Lung (tissue), 12 donors: ENCODE data around the gene CABP4. TPM values are rescaled to one million over a fixed set of nuclear protein-coding genes. Genes with fewer than 3 reads are reported as not detected.
A peak's percentile ranks its signal among the peaks of the same experiment; 100 is the strongest.

Experiments
- ATAC-seq: fragments of 200-7000 bp; cut with Tn5 transposase; one replicate; pipeline ENCODE4 v1.9.1; 2020; ENCODE audit warnings: moderate number of reproducible peaks; ENCODE audit not compliant: insufficient read depth, low FRiP score
- DNase-seq, 3 donors: peaks; one replicate each; pipeline ENCODE4 v3.0.0-alpha.2; 2013 to 2017
- H3K27ac ChIP-seq, 2 donors: one replicate each; pipeline ENCODE4 v1.5.1; 2013; ENCODE audit warnings: mild to moderate bottlenecking in 2 of 2, moderate library complexity in 2 of 2, control low read depth in 1 of 2, inconsistent platforms in 1 of 2, low read depth in 1 of 2, low read length in 1 of 2
- H3K27me3 ChIP-seq, 3 donors: one replicate each; pipeline ENCODE4 v1.5.1; 2013; ENCODE audit warnings: low read length in 2 of 3; ENCODE audit not compliant: control insufficient read depth in 3 of 3, insufficient read depth in 3 of 3
- H3K36me3 ChIP-seq, 4 donors: one replicate each; pipeline ENCODE4 v1.5.1; 2013; ENCODE audit warnings: low read length in 4 of 4, mild to moderate bottlenecking in 1 of 4, moderate library complexity in 1 of 4; ENCODE audit not compliant: control insufficient read depth in 4 of 4, insufficient read depth in 4 of 4
- H3K4me1 ChIP-seq, 5 donors: one replicate each; pipeline ENCODE4 v1.5.1; 2013; ENCODE audit warnings: low read length in 5 of 5, mild to moderate bottlenecking in 2 of 5, moderate library complexity in 1 of 5; ENCODE audit not compliant: control insufficient read depth in 5 of 5, insufficient read depth in 5 of 5
- H3K4me3 ChIP-seq: one replicate; pipeline ENCODE4 v1.5.1; 2013; ENCODE audit warnings: mild to moderate bottlenecking, control low read depth, moderate library complexity
- H3K9ac ChIP-seq, 2 donors: one replicate each; pipeline ENCODE4 v1.5.1; 2013; ENCODE audit warnings: low read length in 2 of 2, control low read depth in 1 of 2; ENCODE audit not compliant: insufficient read depth in 1 of 2
- H3K9me3 ChIP-seq, 4 donors: one replicate each; pipeline ENCODE4 v1.5.1; 2013; ENCODE audit warnings: low read length in 3 of 4, mild to moderate bottlenecking in 1 of 4, moderate library complexity in 1 of 4; ENCODE audit not compliant: control insufficient read depth in 4 of 4, insufficient read depth in 3 of 4
- CTCF ChIP-seq: IDR thresholded peaks from 2 replicates; pipeline ENCODE4 v1.5.1; 2012; ENCODE audit warnings: mild to moderate bottlenecking; ENCODE audit errors: control extremely low read depth, extremely low read depth
- WGBS, 2 donors: extraction: QIAGEN DNeasy Blood & Tissue Kit; methylation state at CpG; one replicate each; pipeline ENCODE4 v1.1.7; 2013; 5-methylcytosine and 5-hydroxymethylcytosine counted together
- polyA plus RNA-seq, 2 donors: library from polyadenylated mRNA; stranded (reverse); fragments of 200-250 nt; gene quantifications; one replicate each; pipeline ENCODE4 v1.2.1, GENCODE V29; 2013
- total RNA-seq, 2 donors: library from RNA; depleted of rRNA in 1 of 2; stranded (reverse); fragments of >200 nt in 1 of 2; gene quantifications; one replicate each; pipeline ENCODE4 v1.2.1, GENCODE V29; 2014 to 2021
- donor health status: control.
- donor health status: control.
- donor health status: Bipolar disorder and iron deficiency.
- donor health status: healthy.
- donor health status: DM: yes; HTN: yes; CAD: no.

CABP4 gene
- total and polyA plus RNA-seq, 4 donors = 0.96 to 5.3 (median 2.3) TPM

- Histone ChIP-seq H3K27me3 (no peaks in the 10 kb centered on the region), H3K36me3 (no peaks in the 10 kb centered on the region), H3K27ac (peak overlapping the region; percentile 92 to 94), H3K9ac (no peak overlapping the region), H3K9me3 (peaks cover 0 to 2% (median 0%) of the 10 kb centered on the region in 4 donors), H3K4me1 (peaks cover 0 to 41% (median 13%) of the 10 kb centered on the region in 5 donors), H3K4me3 (peak overlapping the region; percentile 57)
- DNase-seq = no peak
- TF ChIP-seq CTCF = no peak
- 38 to 43% methylated on average over 15 of the region's 15 CpGs for WGBS, 2 donors
- ATAC-seq = no peak
These were observed 35.0 kb upstream of the CABP4 start for GRCh38 chr11:67420147-67420645.

GRCh38 chr11:67420646-67421429 lies 34.3 kb upstream of the CABP4 start:
- no peaks in the 10 kb centered on the region for H3K27me3 ChIP-seq
- DNase-seq (peak; percentile 95 to 98 (median 96)), ATAC-seq (peak; percentile 97)
- 1% methylated on average over 72 to 97 of the region's 97 CpGs for WGBS, 2 donors
- peaks cover 0 to 41% (median 12%) of the 10 kb centered on the region in 5 donors for H3K4me1 ChIP-seq
- no peaks in the 10 kb centered on the region for H3K36me3 ChIP-seq
- no peak overlapping the region for H3K9ac ChIP-seq
- TF ChIP-seq CTCF = no peak
- H3K27ac ChIP-seq = peak overlapping the region; percentile 92 to 94
- peak overlapping the region; percentile 57 for H3K4me3 ChIP-seq
- peaks cover 0 to 2% (median 0%) of the 10 kb centered on the region in 4 donors for H3K9me3 ChIP-seq

GRCh38 chr11:67421430-67422031 lies 33.6 kb upstream of the CABP4 start:
- 72 to 77% methylated on average over 22 of the region's 22 CpGs for WGBS, 2 donors
- peaks cover 0 to 2% (median 0%) of the 10 kb centered on the region in 4 donors for H3K9me3 ChIP-seq
- H3K27me3 ChIP-seq = no peaks in the 10 kb centered on the region
- H3K4me3 ChIP-seq = no peak overlapping the region
- DNase-seq = no peak
- no peaks in the 10 kb centered on the region for H3K36me3 ChIP-seq
- TF ChIP-seq CTCF = no peak
- H3K9ac ChIP-seq = no peak overlapping the region
- H3K27ac ChIP-seq = peak overlapping the region in 1 of 2 donors; percentile 76
- H3K4me1 ChIP-seq = peaks cover 0 to 37% (median 11%) of the 10 kb centered on the region in 5 donors
- ATAC-seq = no peak
